ENCODE measurements around the gene PDX1.

Gene PDX1

GRCh38 chr13:27920677-27921420 is 1.0 kb downstream of the PDX1 start:
- no peak overlapping the region for H3K27ac ChIP-seq (ENCODE audit: low read depth, low read length)
- H3K4me2 ChIP-seq (ENCODE audit: low read length) = no peak overlapping the region
- no peaks in the 10 kb centered on the region for H3F3A ChIP-seq (ENCODE audit: control insufficient read depth, insufficient read depth)
- H3K79me2 ChIP-seq (ENCODE audit: control insufficient read depth, low read length) = no peaks in the 10 kb centered on the region
- TF ChIP-seq CTCF (IDR thresholded peaks at IDR 0.05; ENCODE audit: low read depth, low read length, poor library complexity, severe bottlenecking) (no peak), EZH2phosphoT487 (IDR thresholded peaks at IDR 0.05; ENCODE audit: borderline replicate concordance, low read length) (no peak)
- H3K4me3 ChIP-seq (ENCODE audit: low read length) = no peak overlapping the region
- H4K20me1 ChIP-seq (ENCODE audit: control insufficient read depth, insufficient read depth, low read depth, low read length) = no peaks in the 10 kb centered on the region
- peaks cover 37% of the 10 kb centered on the region for H3K27me3 ChIP-seq (ENCODE audit: control insufficient read depth, low read length)
- no peaks in the 10 kb centered on the region for H3K36me3 ChIP-seq (ENCODE audit: control insufficient read depth, low read length)
- no peaks in the 10 kb centered on the region for H3K4me1 ChIP-seq (ENCODE audit: control insufficient read depth, low read length)
- no peaks in the 10 kb centered on the region for H3K9me2 ChIP-seq (replicated peaks; ENCODE audit: control insufficient read depth, low read length)
- H3K9me3 ChIP-seq (ENCODE audit: control insufficient read depth, insufficient read depth, low read length) = no peaks in the 10 kb centered on the region

GRCh38 chr13:27921421-27921960 is 1.7 kb downstream of the PDX1 start:
- TF ChIP-seq EZH2phosphoT487 (IDR thresholded peaks at IDR 0.05; ENCODE audit: borderline replicate concordance, low read length) (no peak), CTCF (IDR thresholded peaks at IDR 0.05; ENCODE audit: low read depth, low read length, poor library complexity, severe bottlenecking) (no peak)
- Histone ChIP-seq H3K27ac (ENCODE audit: low read depth, low read length) (no peak overlapping the region), H3K27me3 (ENCODE audit: control insufficient read depth, low read length) (peaks cover 37% of the 10 kb centered on the region), H3K36me3 (ENCODE audit: control insufficient read depth, low read length) (no peaks in the 10 kb centered on the region), H3K4me2 (ENCODE audit: low read length) (no peak overlapping the region), H3K9me3 (ENCODE audit: control insufficient read depth, insufficient read depth, low read length) (no peaks in the 10 kb centered on the region), H3K4me3 (ENCODE audit: low read length) (no peak overlapping the region), H3K9me2 (replicated peaks; ENCODE audit: control insufficient read depth, low read length) (no peaks in the 10 kb centered on the region), H3K79me2 (ENCODE audit: control insufficient read depth, low read length) (no peaks in the 10 kb centered on the region), H3F3A (ENCODE audit: control insufficient read depth, insufficient read depth) (no peaks in the 10 kb centered on the region), H4K20me1 (ENCODE audit: control insufficient read depth, insufficient read depth, low read depth, low read length) (no peaks in the 10 kb centered on the region), H3K4me1 (ENCODE audit: control insufficient read depth, low read length) (no peaks in the 10 kb centered on the region)

- H3F3A ChIP-seq (ENCODE audit: control insufficient read depth, insufficient read depth) = no peaks in the 10 kb centered on the region
- no peak overlapping the region for H3K27ac ChIP-seq (ENCODE audit: low read depth, low read length)
- no peaks in the 10 kb centered on the region for H3K79me2 ChIP-seq (ENCODE audit: control insufficient read depth, low read length)
- TF ChIP-seq CTCF (IDR thresholded peaks at IDR 0.05; ENCODE audit: low read depth, low read length, poor library complexity, severe bottlenecking) = no peak
- TF ChIP-seq EZH2phosphoT487 (IDR thresholded peaks at IDR 0.05; ENCODE audit: borderline replicate concordance, low read length) = no peak
- H3K4me1 ChIP-seq (ENCODE audit: control insufficient read depth, low read length) = no peaks in the 10 kb centered on the region
- no peaks in the 10 kb centered on the region for H3K9me2 ChIP-seq (replicated peaks; ENCODE audit: control insufficient read depth, low read length)
- no peak overlapping the region for H3K4me2 ChIP-seq (ENCODE audit: low read length)
- no peak overlapping the region for H3K4me3 ChIP-seq (ENCODE audit: low read length)
- H3K9me3 ChIP-seq (ENCODE audit: control insufficient read depth, insufficient read depth, low read length) = no peaks in the 10 kb centered on the region
- peaks cover 41% of the 10 kb centered on the region for H3K27me3 ChIP-seq (ENCODE audit: control insufficient read depth, low read length)
- no peaks in the 10 kb centered on the region for H3K36me3 ChIP-seq (ENCODE audit: control insufficient read depth, low read length)
- H4K20me1 ChIP-seq (ENCODE audit: control insufficient read depth, insufficient read depth, low read depth, low read length) = no peaks in the 10 kb centered on the region
Measured at GRCh38 chr13:27921961-27922882, 2.4 kb downstream of the PDX1 start.

Data from DOHH2 (cell line).